HepG2 (cell line): Measurements from ENCODE around the gene DNAAF3. TPM values are rescaled to one million over a fixed set of nuclear protein-coding genes. Genes with fewer than 3 reads are reported as not detected.

Experiments used
- BRD4 ChIP-seq: sonication (generic); formaldehyde crosslinking; IDR thresholded peaks from 2 replicates; pipeline ENCODE4 v1.4.0; 2020; ENCODE audit warnings: missing genetic modification reagents
- EP300 ChIP-seq, 3 experiments: sonication (generic) in 1 of 3; formaldehyde crosslinking in 1 of 3; IDR thresholded peaks; 2 replicates each; pipeline versions ENCODE4 v1.5.1 to v1.6.1; 2011 to 2020; ENCODE audit warnings: low read depth in 2 of 3, low read length in 2 of 3, borderline replicate concordance in 1 of 3, improper control_type of control experiment in 1 of 3, mild to moderate bottlenecking in 1 of 3, missing genetic modification reagents in 1 of 3, moderate library complexity in 1 of 3
- GZF1 ChIP-seq: sonication (generic); formaldehyde crosslinking; IDR thresholded peaks from 2 replicates; pipeline ENCODE4 v1.5.1; 2020; ENCODE audit warnings: mild to moderate bottlenecking, missing genetic modification reagents
- IKZF5 ChIP-seq: IDR thresholded peaks from 2 replicates; pipeline ENCODE4 v1.6.1; 2018; ENCODE audit warnings: missing genetic modification reagents, mild to moderate bottlenecking, missing compliant biosample characterization
- KIAA2018 ChIP-seq: sonication (generic); formaldehyde crosslinking; IDR thresholded peaks from 2 replicates; pipeline ENCODE4 v1.5.0; 2020; ENCODE audit warnings: mild to moderate bottlenecking, missing genetic modification reagents, borderline replicate concordance
- SOX5 ChIP-seq: IDR thresholded peaks from 2 replicates; pipeline ENCODE4 v1.6.1; 2016; ENCODE audit warnings: borderline replicate concordance
- TARDBP ChIP-seq: sonication (generic); formaldehyde crosslinking; IDR thresholded peaks from 2 replicates; pipeline ENCODE4 v1.8.0; 2022; ENCODE audit warnings: mild to moderate bottlenecking, missing genetic modification reagents
- TCF7 ChIP-seq: sonication (generic); IDR thresholded peaks from 2 replicates; pipeline ENCODE4 v1.6.1; 2016; ENCODE audit warnings: antibody characterized with exemption, low read depth
- TFE3 ChIP-seq: IDR thresholded peaks from 2 replicates; pipeline ENCODE4 v1.6.1; 2016
- ZFP1 ChIP-seq: IDR thresholded peaks from 2 replicates; pipeline ENCODE4 v1.6.1; 2016
- ZFP37 ChIP-seq: sonication (generic); formaldehyde crosslinking; IDR thresholded peaks from 2 replicates; pipeline ENCODE4 v1.4.0; 2020; ENCODE audit warnings: missing genetic modification reagents, borderline replicate concordance
- ZNF343 ChIP-seq: sonication (generic); formaldehyde crosslinking; IDR thresholded peaks from 2 replicates; pipeline ENCODE4 v1.4.0; 2020; ENCODE audit warnings: mild to moderate bottlenecking, missing genetic modification reagents
- ZNF431 ChIP-seq: sonication (generic); formaldehyde crosslinking; IDR thresholded peaks from 2 replicates; pipeline ENCODE4 v1.9.0; 2022; ENCODE audit warnings: missing genetic modification reagents, low read depth, mild to moderate bottlenecking, borderline replicate concordance
- ZNF616 ChIP-seq: sonication (generic); formaldehyde crosslinking; IDR thresholded peaks from 2 replicates; pipeline ENCODE4 v1.5.0; 2020; ENCODE audit warnings: low read depth, mild to moderate bottlenecking, missing genetic modification reagents
- ZNF710 ChIP-seq: sonication (generic); formaldehyde crosslinking; IDR thresholded peaks from 2 replicates; pipeline ENCODE4 v1.5.0; 2020; ENCODE audit warnings: mild to moderate bottlenecking, missing genetic modification reagents, borderline replicate concordance
- ZNF883 ChIP-seq: sonication (generic); formaldehyde crosslinking; IDR thresholded peaks from 2 replicates; pipeline ENCODE4 v1.5.1; 2020; ENCODE audit warnings: mild to moderate bottlenecking, missing genetic modification reagents; ENCODE audit errors: not compliant biosample characterization
- polyA plus RNA-seq, 8 experiments: library from polyadenylated mRNA; depleted of rRNA in 3 of 8; stranded (reverse) in 7 of 8; unstranded in 1 of 8; fragments of >200 nt; fragmentation: Illumina TruSeq in 4 of 8; extraction: Trizol in 4 of 8; gene quantifications; 2 replicates each; pipeline versions ENCODE4 v1.2.1 to v1.2.3, GENCODE V29; 2011 to 2016; ENCODE audit warnings: low read depth in 4 of 8, missing spikeins in 1 of 8, mixed read lengths in 1 of 8; ENCODE audit not compliant: insufficient read depth in 1 of 8
- total RNA-seq, 5 experiments: library from RNA; depleted of rRNA; stranded (reverse); fragments of >200 nt; fragmentation: Illumina TruSeq; extraction: Trizol; gene quantifications; 2 replicates each; pipeline ENCODE4 v1.2.3, GENCODE V29; 2016; ENCODE audit warnings: low read depth in 1 of 5

The DNAAF3 gene
- total and polyA plus RNA-seq, 2 of the 13 experiments (the other 11 are each of a cell fraction or from before 2014, with no cell fraction given), result 0.30 to 0.40 TPM

- TF ChIP-seq ZNF710 (CRISPR knock-in tag), result no peak
- peak; percentile 62 for TF ChIP-seq TARDBP (CRISPR knock-in tag)
- no peak for TF ChIP-seq KIAA2018 (CRISPR knock-in tag)
- TF ChIP-seq TCF7, result no peak
- TF ChIP-seq TFE3, result peak; percentile 23; the same call in 1 of the 2 replicates
- no peak for TF ChIP-seq ZFP37 (CRISPR knock-in tag)
- no peak for TF ChIP-seq ZNF431
- no peak for TF ChIP-seq ZNF343 (CRISPR knock-in tag)
- TF ChIP-seq EP300 (IDR thresholded peaks at IDR 0.05; ENCODE audit: low read depth in 2 of 2, low read length in 2 of 2), result peak in 1 of 2 experiments; percentile 53; a peak in 1 of 4 replicates
- no peak for TF ChIP-seq EP300 (CRISPR knock-in tag; IDR thresholded peaks at IDR 0.05; ENCODE audit: borderline replicate concordance)
- no peak for TF ChIP-seq ZNF616 (CRISPR knock-in tag)
- TF ChIP-seq ZNF883, result no peak
- TF ChIP-seq ZFP1 (CRISPR knock-in tag), result no peak
- no peak for TF ChIP-seq GZF1 (CRISPR knock-in tag)
- no peak for TF ChIP-seq SOX5
- TF ChIP-seq IKZF5, result no peak; the same call in 1 of the 2 replicates
- TF ChIP-seq BRD4 (CRISPR knock-in tag), result no peak
Measured at GRCh38 chr19:55117663-55118391, 48.6 kb downstream of the DNAAF3 start (continued).
